Activated B cell treated with CpG ODN at 0.5 μM for 24 hours (primary cell): ENCODE results near the gene FNIP1. TPM values are rescaled to one million over a fixed set of nuclear protein-coding genes. Genes with fewer than 3 reads are reported as not detected.
"Not testable (repeated sequence)": the region's sequence is repeated elsewhere in the genome, so short reads cannot be mapped to it uniquely, and the experiment has no call there.

ENCODE experiments used
- ATAC-seq: fragments of 200-7000 bp; cut with Tn5 transposase; one replicate; pipeline ENCODE4 v1.10.0; 2021; ENCODE audit warnings: low read depth, mild to moderate bottlenecking, moderate library complexity
- CTCF ChIA-PET: fragments of 350-600 bp; sonication (Branson Sonifier 250); formaldehyde crosslinking; loops from one replicate; lab custom pipeline; 2021; ENCODE audit warnings: antibody characterized with exemption; lab: Charles Lee
- POLR2A ChIA-PET: fragments of 350-600 bp; sonication (Branson Sonifier 250); formaldehyde crosslinking; loops from one replicate; lab custom pipeline; 2021; ENCODE audit warnings: antibody characterized with exemption; lab: Charles Lee
- DNase-seq: peaks from one replicate; pipeline ENCODE4 v3.0.0; 2022
- H3K27ac Mint-ChIP-seq: one replicate; pipeline ENCODE4 v1.8.0; 2020; ENCODE audit warnings: mixed read lengths
- H3K27me3 Mint-ChIP-seq: one replicate; pipeline ENCODE4 v1.8.0; 2021; ENCODE audit warnings: mixed read lengths
- H3K36me3 Mint-ChIP-seq: one replicate; pipeline ENCODE4 v1.8.0; 2021; ENCODE audit warnings: low read depth, mixed read lengths
- H3K4me1 Mint-ChIP-seq: one replicate; pipeline ENCODE4 v1.8.0; 2021; ENCODE audit warnings: mixed read lengths
- H3K4me3 Mint-ChIP-seq: one replicate; pipeline ENCODE4 v1.8.0; 2020; ENCODE audit warnings: mild to moderate bottlenecking, mixed read lengths
- H3K9me3 Mint-ChIP-seq: one replicate; pipeline ENCODE4 v1.8.0; 2020; ENCODE audit warnings: mixed read lengths
- CTCF ChIP-seq: fragments of 200-600 bp; IDR thresholded peaks from one replicate; pipeline ENCODE4 v1.8.0; 2022; ENCODE audit warnings: antibody characterized with exemption, mild to moderate bottlenecking
- intact Hi-C: fragments of 100-400 bp; cut with micrococcal nuclease; formaldehyde crosslinking; loops from one replicate; pipeline ENCODE4 v1.15.1; 2024
- total RNA-seq: library from RNA; stranded (reverse); gene quantifications from 2 replicates; pipeline ENCODE4 v1.2.3, GENCODE V29; 2022

The FNIP1 gene
- total RNA-seq, 1 donor from 2014 or later = 34.0 TPM

GRCh38 chr5:131630963-131631350 lies 165.9 kb downstream of the FNIP1 start:
- H3K4me1 Mint-ChIP-seq = peaks cover 55% of the 10 kb centered on the region
- peaks cover 28% of the 10 kb centered on the region for H3K36me3 Mint-ChIP-seq
- H3K27me3 Mint-ChIP-seq = no peaks in the 10 kb centered on the region
- no peak overlapping the region for H3K4me3 Mint-ChIP-seq
- intact Hi-C loops = loop anchor here (2.0 to 10.0 kb wide), 3 partner anchors 14 to 376 kb away; no protein-coding TSS in a partner anchor
- H3K9me3 Mint-ChIP-seq = no peaks in the 10 kb centered on the region
- CTCF ChIA-PET = interaction anchor here (1.2 to 1.3 kb wide), 2 partner anchors 41 to 377 kb away, joined by 3 to 7 read pairs; no protein-coding TSS in a partner anchor
- no peak overlapping the region for H3K27ac Mint-ChIP-seq
- POLR2A ChIA-PET = no interaction called here
- ATAC-seq (no peak), DNase-seq (no peak)
- no peak for TF ChIP-seq CTCF

GRCh38 chr5:131630208-131630962 lies 166.4 kb downstream of the FNIP1 start:
- ChIA-PET POLR2A (no interaction called here), CTCF (interaction anchor here (1.2 to 1.3 kb wide), 2 partner anchors 41 to 378 kb away, joined by 3 to 7 read pairs; no protein-coding TSS in a partner anchor)
- no peak for TF ChIP-seq CTCF
- no peaks in the 10 kb centered on the region for H3K27me3 Mint-ChIP-seq
- no peak overlapping the region for H3K27ac Mint-ChIP-seq
- intact Hi-C loops = loop anchor here (2.0 to 10.0 kb wide), 3 partner anchors 14 to 376 kb away; no protein-coding TSS in a partner anchor
- DNase-seq (no peak), ATAC-seq (no peak)
- H3K36me3 Mint-ChIP-seq = peaks cover 26% of the 10 kb centered on the region
- no peaks in the 10 kb centered on the region for H3K9me3 Mint-ChIP-seq
- no peak overlapping the region for H3K4me3 Mint-ChIP-seq
- peaks cover 51% of the 10 kb centered on the region for H3K4me1 Mint-ChIP-seq

DNA sequence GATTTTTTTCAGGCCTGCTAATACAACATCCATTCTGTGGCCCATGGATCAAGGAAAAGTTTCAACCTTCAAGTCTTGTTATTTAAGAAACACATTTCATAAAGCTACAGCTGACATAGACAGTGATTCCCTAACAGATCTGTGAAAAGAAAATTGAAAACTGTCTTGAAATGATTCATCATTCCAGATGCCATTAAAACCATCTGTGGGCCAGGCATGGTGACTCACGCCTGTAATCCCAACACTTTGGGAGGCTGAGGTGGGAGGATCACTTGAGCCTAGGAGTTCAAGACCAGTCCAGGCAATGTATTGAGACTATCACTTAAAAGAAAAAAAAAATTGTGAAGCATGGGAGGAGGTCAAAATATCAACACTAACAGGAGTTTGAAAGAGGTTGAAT lies 167.8 kb downstream of the FNIP1 start:
- no peaks in the 10 kb centered on the region for H3K9me3 Mint-ChIP-seq
- DNase-seq = no peak
- no peak for ATAC-seq
- peak overlapping the region; percentile 15 for H3K27ac Mint-ChIP-seq
- no peaks in the 10 kb centered on the region for H3K27me3 Mint-ChIP-seq
- H3K4me1 Mint-ChIP-seq = peaks cover 43% of the 10 kb centered on the region
- H3K36me3 Mint-ChIP-seq = peaks cover 21% of the 10 kb centered on the region
- intact Hi-C loops = no loop called here
- no peak overlapping the region for H3K4me3 Mint-ChIP-seq
- TF ChIP-seq CTCF = no peak
- ChIA-PET POLR2A (interaction anchor here (0.6 to 0.7 kb wide), 2 partner anchors 11 to 19 kb away, joined by 4 read pairs; no protein-coding TSS in a partner anchor), CTCF (interaction anchor here (0.8 to 0.9 kb wide), 2 partner anchors 10 to 40 kb away, joined by 3 read pairs; no protein-coding TSS in a partner anchor)

- ChIA-PET POLR2A (no interaction called here), CTCF (interaction anchor here (1.0 to 1.4 kb wide), 2 partner anchors 38 to 436 kb away, joined by 3 read pairs; no protein-coding TSS in a partner anchor)
- ATAC-seq (no peak), DNase-seq (no peak)
- Mint-ChIP-seq H3K36me3 (peaks cover 35% of the 10 kb centered on the region), H3K9me3 (no peaks in the 10 kb centered on the region), H3K4me3 (no peak overlapping the region), H3K27me3 (no peaks in the 10 kb centered on the region), H3K27ac (no peak overlapping the region), H3K4me1 (peaks cover 44% of the 10 kb centered on the region)
- intact Hi-C loops = no loop called here
- TF ChIP-seq CTCF = no peak
Observed at GRCh38 chr5:131627207-131627865, 169.5 kb downstream of the FNIP1 start.

DNA sequence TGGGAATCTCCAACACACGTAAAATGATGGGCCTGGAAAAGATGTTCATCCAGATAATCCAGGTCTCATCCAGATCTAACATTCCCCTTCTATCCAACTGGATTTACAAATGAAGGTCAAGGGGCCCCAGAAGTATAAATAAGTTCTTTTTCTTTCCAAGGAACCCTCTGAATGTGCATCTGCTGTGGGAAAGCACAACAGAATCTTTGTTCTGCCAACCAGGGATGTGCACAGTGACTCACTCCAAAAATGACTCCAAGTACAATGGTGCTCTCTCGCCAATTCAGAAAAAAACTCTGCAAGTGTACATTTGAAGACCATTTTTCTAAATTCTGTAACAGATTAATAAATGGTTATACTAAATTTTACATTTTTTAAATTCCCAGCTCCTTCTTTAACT lies 174.2 kb downstream of the FNIP1 start:
- H3K4me3 Mint-ChIP-seq = no peak overlapping the region
- H3K9me3 Mint-ChIP-seq = no peaks in the 10 kb centered on the region
- H3K4me1 Mint-ChIP-seq = peaks cover 51% of the 10 kb centered on the region
- ChIA-PET POLR2A (no interaction called here), CTCF (no interaction called here)
- no peak for TF ChIP-seq CTCF
- peaks cover 39% of the 10 kb centered on the region for H3K36me3 Mint-ChIP-seq
- DNase-seq (no peak), ATAC-seq (no peak)
- H3K27me3 Mint-ChIP-seq = no peaks in the 10 kb centered on the region
- H3K27ac Mint-ChIP-seq = no peak overlapping the region
- intact Hi-C loops = no loop called here

DNA sequence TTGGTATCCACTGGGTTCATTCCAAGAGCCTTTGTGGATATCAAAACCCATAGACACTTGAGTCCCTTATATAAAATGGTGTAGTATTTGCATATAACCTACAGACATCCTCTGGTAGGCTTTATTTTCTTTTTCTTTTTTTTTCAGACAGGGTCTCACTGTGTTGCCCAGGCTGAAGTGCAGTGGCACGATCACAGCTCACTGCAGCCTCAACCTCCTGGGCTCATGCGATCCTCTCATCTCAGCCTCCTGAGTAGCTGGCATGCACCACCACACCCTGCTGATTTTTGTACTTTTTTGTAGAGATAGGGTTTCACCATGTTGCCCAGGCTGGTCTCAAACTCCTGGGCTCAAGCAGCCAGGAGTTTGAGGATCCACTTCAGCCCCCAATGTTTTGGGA lies 175.7 kb downstream of the FNIP1 start:
- H3K27ac Mint-ChIP-seq, intact Hi-C loops, H3K9me3 Mint-ChIP-seq, DNase-seq, CTCF ChIA-PET, H3K4me3 Mint-ChIP-seq, H3K27me3 Mint-ChIP-seq, POLR2A ChIA-PET, ATAC-seq: not testable (repeated sequence)
- Mint-ChIP-seq H3K4me1 (peaks cover 51% of the 10 kb centered on the region), H3K36me3 (peaks cover 39% of the 10 kb centered on the region)
